ENCODE results near the gene GPR55.

GPR55 gene

GRCh38 chr2:230934231-230935129, 9.4 kb upstream of the GPR55 start:
- no peak for DNase-seq

GRCh38 chr2:230933521-230934180, 8.6 kb upstream of the GPR55 start:
- no peak for DNase-seq

- no peak for DNase-seq
Observed at GRCh38 chr2:230932556-230933511, 7.8 kb upstream of the GPR55 start.

- DNase-seq = no peak
Observed at GRCh38 chr2:230931556-230932231, 6.7 kb upstream of the GPR55 start.

- no peak for DNase-seq
Observed at GRCh38 chr2:230930928-230931555, 6.0 kb upstream of the GPR55 start.

GRCh38 chr2:230930149-230930780, 5.2 kb upstream of the GPR55 start:
- no peak for DNase-seq

- no peak for DNase-seq
Observed at GRCh38 chr2:230929381-230930148, 4.5 kb upstream of the GPR55 start.

- no peak for DNase-seq
Observed at GRCh38 chr2:230928701-230929380, 3.8 kb upstream of the GPR55 start.

GRCh38 chr2:230927711-230928341, 2.8 kb upstream of the GPR55 start:
- no peak for DNase-seq

- no peak for DNase-seq
Observed at GRCh38 chr2:230925879-230926765, 1.1 kb upstream of the GPR55 start.

- no peak for DNase-seq
Observed at GRCh38 chr2:230925443-230925878, 419 bp upstream of the GPR55 start.

GRCh38 chr2:230924092-230924469, 961 bp downstream of the GPR55 start:
- no peak for DNase-seq

- DNase-seq = no peak
Observed at GRCh38 chr2:230922951-230923717, 1.9 kb downstream of the GPR55 start.

GRCh38 chr2:230921806-230922595, 3.0 kb downstream of the GPR55 start:
- no peak for DNase-seq

GRCh38 chr2:230920167-230920566, 4.9 kb downstream of the GPR55 start:
- DNase-seq = no peak

- no peak for DNase-seq
Observed at GRCh38 chr2:230919681-230920080, 5.4 kb downstream of the GPR55 start.

- DNase-seq = no peak
Observed at GRCh38 chr2:230919240-230919639, 5.8 kb downstream of the GPR55 start.
